Measurements from ENCODE around the gene ECT2.

DNA sequence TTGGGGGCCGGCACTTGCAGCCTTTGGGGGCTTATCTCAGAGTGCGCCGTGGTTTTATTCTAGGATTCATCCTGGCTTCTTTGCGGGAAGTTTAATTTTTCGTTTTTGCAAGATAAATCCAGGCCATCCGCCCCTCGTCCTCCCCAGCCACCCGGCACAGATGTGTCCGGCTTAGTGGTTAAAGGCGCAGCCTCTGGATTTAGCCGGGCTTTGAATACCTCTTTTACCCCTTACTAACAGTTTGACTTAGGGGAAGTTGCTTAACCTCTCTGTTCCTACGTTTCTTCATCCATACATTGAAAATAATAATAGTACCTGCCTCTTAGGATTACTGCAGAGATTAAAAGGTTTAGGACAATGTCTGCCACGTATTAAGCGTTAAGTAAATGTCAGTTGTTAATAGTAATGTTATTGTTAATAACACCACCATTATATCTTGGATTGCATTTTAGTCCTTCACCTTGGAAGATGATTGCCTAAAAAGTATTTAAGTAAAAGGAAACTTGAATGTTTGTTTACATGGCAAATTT lies 714 bp downstream of the ECT2 start:
- no peak for TF ChIP-seq POLR2AphosphoS5 (IDR thresholded peaks at IDR 0.05; ENCODE audit: borderline replicate concordance, low read depth, low read length)
- no peak for TF ChIP-seq EZH2 (IDR thresholded peaks at IDR 0.05)
- no peak for TF ChIP-seq FOXP2 (optimal IDR thresholded peaks at IDR 0.05; ENCODE audit: control extremely low read depth, extremely low read length, insufficient read depth)
